Tibial artery (tissue), 4 donors: ENCODE measurements around the gene KCNIP4.

Source experiments
- DNase-seq, 2 donors: peaks; one replicate each; pipeline ENCODE4 v3.0.0-alpha.2; 2019
- H3K27ac ChIP-seq, 2 donors: fragments of 200-600 bp; sonication (generic) in 1 of 2; 1 replicate in 1 of 2; 2 replicates in 1 of 2; pipeline ENCODE4 v1.5.1; 2018 to 2019; ENCODE audit warnings: mild to moderate bottlenecking in 1 of 2
- H3K27me3 ChIP-seq, 2 donors: fragments of 200-600 bp; sonication (generic) in 1 of 2; one replicate each; pipeline versions ENCODE4 v1.5.1 to v1.6.0; 2016 to 2019
- H3K36me3 ChIP-seq, 3 donors: fragments of 200-600 bp; sonication (generic) in 2 of 3; one replicate each; pipeline ENCODE4 v1.5.1; 2016 to 2019; ENCODE audit warnings: mild to moderate bottlenecking in 2 of 3
- H3K4me1 ChIP-seq, 4 donors: fragments of 200-600 bp; sonication (generic) in 2 of 4; 1 replicate in 3 of 4; 2 replicates in 1 of 4; pipeline ENCODE4 v1.5.1; 2016 to 2019
- H3K4me3 ChIP-seq, 2 donors: fragments of 200-600 bp; sonication (generic) in 1 of 2; 1 replicate in 1 of 2; 2 replicates in 1 of 2; pipeline ENCODE4 v1.5.1; 2018 to 2019; ENCODE audit warnings: mild to moderate bottlenecking in 2 of 2
- H3K9me3 ChIP-seq, 3 donors: fragments of 200-600 bp; sonication (generic) in 1 of 3; one replicate each; pipeline ENCODE4 v1.5.1; 2016 to 2019
- CTCF ChIP-seq, 2 experiments: fragments of 200-600 bp in 1 of 2; fragments of 450-650 bp in 1 of 2; IDR thresholded peaks; one replicate each; pipeline ENCODE4 v1.5.1; 2017 to 2019; ENCODE audit warnings: antibody characterized with exemption in 2 of 2, mild to moderate bottlenecking in 1 of 2, moderate library complexity in 1 of 2
- intact Hi-C: fragments of 100-400 bp; cut with DNase I; formaldehyde crosslinking; loops from one replicate; pipeline ENCODE4 v1.15.0; 2023; ENCODE audit warnings: low total_unique reads

Gene KCNIP4

GRCh38 chr4:21386166-21386780 is 562.3 kb downstream of the KCNIP4 start:
- no peak overlapping the region for H3K27ac ChIP-seq
- no peaks in the 10 kb centered on the region for H3K27me3 ChIP-seq
- no peak for TF ChIP-seq CTCF (IDR thresholded peaks at IDR 0.05)
- no peaks in the 10 kb centered on the region for H3K9me3 ChIP-seq
- no peak for DNase-seq
- intact Hi-C loops, result no loop called here
- H3K4me3 ChIP-seq, result no peak overlapping the region
- H3K36me3 ChIP-seq, result no peaks in the 10 kb centered on the region
- H3K4me1 ChIP-seq, result no peaks in the 10 kb centered on the region

DNA sequence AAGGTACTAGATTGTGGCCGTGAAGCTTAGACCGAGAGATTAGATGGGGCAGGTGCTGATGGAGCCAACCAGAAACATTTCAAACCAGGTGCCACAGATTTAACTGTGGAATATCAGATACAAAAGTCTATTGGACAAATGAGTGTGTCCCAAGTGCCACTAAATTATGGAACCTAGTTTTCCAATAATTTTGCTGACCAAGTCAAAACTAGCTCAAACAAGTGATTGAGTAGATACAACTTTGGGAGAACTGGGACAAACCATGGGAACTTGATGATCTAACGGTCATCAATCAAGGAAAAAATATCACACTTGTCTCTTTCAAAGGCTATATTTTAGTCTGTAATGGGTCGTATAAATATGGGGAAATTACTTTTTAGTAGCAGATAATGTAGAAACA is 562.9 kb downstream of the KCNIP4 start:
- intact Hi-C loops, result no loop called here
- TF ChIP-seq CTCF (IDR thresholded peaks at IDR 0.05), result no peak
- DNase-seq, result no peak

DNA sequence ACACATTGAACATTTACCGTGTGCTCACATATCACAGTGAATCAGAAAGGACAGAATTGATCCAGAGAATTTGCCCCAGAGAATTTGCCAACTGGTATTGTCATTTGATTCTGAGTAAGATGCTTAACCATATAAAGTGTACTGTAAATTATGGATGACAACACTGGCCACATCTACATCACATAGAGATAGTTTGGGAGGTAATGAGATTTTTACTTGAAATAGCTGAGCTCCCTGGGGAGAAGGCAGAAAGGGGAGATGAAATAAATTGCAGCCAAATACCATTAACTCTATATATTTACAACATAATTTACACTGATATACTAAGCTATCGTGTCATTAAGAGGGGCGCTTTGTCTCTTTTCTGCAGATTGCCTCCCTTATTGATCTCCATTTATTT is 564.0 kb downstream of the KCNIP4 start:
- H3K36me3 ChIP-seq, result no peaks in the 10 kb centered on the region
- H3K9me3 ChIP-seq, result no peaks in the 10 kb centered on the region
- H3K4me1 ChIP-seq, result no peaks in the 10 kb centered on the region
- DNase-seq, result no peak
- TF ChIP-seq CTCF (IDR thresholded peaks at IDR 0.05), result no peak
- no peaks in the 10 kb centered on the region for H3K27me3 ChIP-seq
- H3K4me3 ChIP-seq, result no peak overlapping the region
- intact Hi-C loops, result no loop called here
- H3K27ac ChIP-seq, result no peak overlapping the region

More for the DNA sequence above, 562.9 kb downstream of the KCNIP4 start:
- no peaks in the 10 kb centered on the region for H3K4me1 ChIP-seq
- H3K9me3 ChIP-seq, result no peaks in the 10 kb centered on the region
- no peak overlapping the region for H3K4me3 ChIP-seq
- H3K27me3 ChIP-seq, result no peaks in the 10 kb centered on the region
- H3K36me3 ChIP-seq, result no peaks in the 10 kb centered on the region
- no peak overlapping the region for H3K27ac ChIP-seq

- no peak for TF ChIP-seq CTCF (IDR thresholded peaks at IDR 0.05)
- intact Hi-C loops, result no loop called here
- Histone ChIP-seq H3K4me3 (no peak overlapping the region), H3K4me1 (no peaks in the 10 kb centered on the region), H3K36me3 (no peaks in the 10 kb centered on the region), H3K9me3 (no peaks in the 10 kb centered on the region), H3K27me3 (no peaks in the 10 kb centered on the region), H3K27ac (no peak overlapping the region)
- DNase-seq, result no peak
Observed at GRCh38 chr4:21380861-21381260, 567.7 kb downstream of the KCNIP4 start.

- no peak for TF ChIP-seq CTCF (IDR thresholded peaks at IDR 0.05)
- no peak for DNase-seq
- intact Hi-C loops, result no loop called here
- Histone ChIP-seq H3K27ac (no peak overlapping the region), H3K27me3 (no peaks in the 10 kb centered on the region), H3K4me3 (no peak overlapping the region), H3K4me1 (no peaks in the 10 kb centered on the region), H3K36me3 (no peaks in the 10 kb centered on the region), H3K9me3 (no peaks in the 10 kb centered on the region)
Observed at GRCh38 chr4:21377046-21377445, 571.5 kb downstream of the KCNIP4 start.

- Histone ChIP-seq H3K4me1 (no peaks in the 10 kb centered on the region), H3K27me3 (no peaks in the 10 kb centered on the region), H3K9me3 (no peaks in the 10 kb centered on the region), H3K4me3 (no peak overlapping the region), H3K27ac (no peak overlapping the region), H3K36me3 (no peaks in the 10 kb centered on the region)
- no peak for DNase-seq
- TF ChIP-seq CTCF (IDR thresholded peaks at IDR 0.05), result no peak
- intact Hi-C loops, result no loop called here
Observed at GRCh38 chr4:21376176-21376575, 572.4 kb downstream of the KCNIP4 start.
